ENCODE results near the gene CEP95. TPM values are rescaled to one million over a fixed set of nuclear protein-coding genes. Genes with fewer than 3 reads are reported as not detected.
A peak's percentile ranks its signal among the peaks of the same experiment; 100 is the strongest.

Gene CEP95
- total RNA-seq, 1 experiment from 2014 or later = 57.2 TPM

DNA sequence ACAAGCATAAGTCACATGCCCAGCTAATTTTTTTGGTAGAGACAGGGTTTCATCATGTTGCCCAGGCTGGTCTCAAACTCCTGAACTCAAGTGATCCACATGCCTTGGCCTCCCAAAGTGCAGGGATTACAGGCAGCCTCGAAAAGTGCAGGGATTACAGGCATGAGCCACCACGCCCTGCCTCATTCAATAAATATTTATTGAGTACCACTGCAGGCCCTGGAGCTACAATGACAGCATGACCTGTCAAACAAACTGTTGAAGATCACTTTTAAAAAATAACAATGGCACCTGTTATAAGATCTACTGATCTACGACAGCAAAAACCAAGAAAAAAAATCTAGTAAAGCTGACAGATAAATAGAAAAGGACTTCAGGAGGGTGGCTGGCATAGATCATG is 76.3 kb downstream of the CEP95 start:
- BruUV-seq (replicated peaks) = no TSS peak
- no peaks in the 10 kb centered on the region for H3K4me1 Mint-ChIP-seq (ENCODE audit: insufficient read depth, unreplicated experiment)
- H3K27ac Mint-ChIP-seq (ENCODE audit: low read depth, unreplicated experiment) = no peak overlapping the region

DNA sequence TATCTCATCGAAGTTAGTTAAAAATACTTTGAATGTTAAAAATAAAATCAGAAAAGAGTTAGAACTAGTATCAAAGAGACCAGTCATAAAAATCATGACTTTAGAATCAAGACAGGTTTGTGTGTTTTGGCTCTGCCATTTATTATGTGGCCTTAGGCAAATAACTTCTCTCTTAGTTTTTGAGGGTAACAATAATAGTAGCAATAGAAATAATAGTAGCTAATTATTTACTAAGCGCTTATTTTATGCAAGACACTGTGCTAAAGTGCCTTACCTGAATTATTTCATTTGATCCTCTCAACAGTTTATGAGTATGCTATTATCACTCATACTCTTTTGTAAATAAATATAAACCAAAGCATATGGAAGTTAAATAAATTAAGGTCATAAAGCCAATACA is 78.4 kb downstream of the CEP95 start:
- intact Hi-C loops (cut with micrococcal nuclease) = no loop called here
- Mint-ChIP-seq H3K27ac (ENCODE audit: low read depth, unreplicated experiment) (no peak overlapping the region), H3K27me3 (ENCODE audit: insufficient read depth, unreplicated experiment) (no peaks in the 10 kb centered on the region), H3K9me3 (ENCODE audit: unreplicated experiment) (no peaks in the 10 kb centered on the region), H3K4me3 (ENCODE audit: unreplicated experiment) (no peak overlapping the region), H3K36me3 (ENCODE audit: insufficient read depth, unreplicated experiment) (peaks cover 51% of the 10 kb centered on the region), H3K4me1 (ENCODE audit: insufficient read depth, unreplicated experiment) (no peaks in the 10 kb centered on the region)
- DNase-seq (ENCODE audit: unreplicated experiment) = no peak
- CTCF ChIA-PET = no interaction called here
- BruUV-seq (replicated peaks) = no TSS peak
- TF ChIP-seq, protein P1, sequence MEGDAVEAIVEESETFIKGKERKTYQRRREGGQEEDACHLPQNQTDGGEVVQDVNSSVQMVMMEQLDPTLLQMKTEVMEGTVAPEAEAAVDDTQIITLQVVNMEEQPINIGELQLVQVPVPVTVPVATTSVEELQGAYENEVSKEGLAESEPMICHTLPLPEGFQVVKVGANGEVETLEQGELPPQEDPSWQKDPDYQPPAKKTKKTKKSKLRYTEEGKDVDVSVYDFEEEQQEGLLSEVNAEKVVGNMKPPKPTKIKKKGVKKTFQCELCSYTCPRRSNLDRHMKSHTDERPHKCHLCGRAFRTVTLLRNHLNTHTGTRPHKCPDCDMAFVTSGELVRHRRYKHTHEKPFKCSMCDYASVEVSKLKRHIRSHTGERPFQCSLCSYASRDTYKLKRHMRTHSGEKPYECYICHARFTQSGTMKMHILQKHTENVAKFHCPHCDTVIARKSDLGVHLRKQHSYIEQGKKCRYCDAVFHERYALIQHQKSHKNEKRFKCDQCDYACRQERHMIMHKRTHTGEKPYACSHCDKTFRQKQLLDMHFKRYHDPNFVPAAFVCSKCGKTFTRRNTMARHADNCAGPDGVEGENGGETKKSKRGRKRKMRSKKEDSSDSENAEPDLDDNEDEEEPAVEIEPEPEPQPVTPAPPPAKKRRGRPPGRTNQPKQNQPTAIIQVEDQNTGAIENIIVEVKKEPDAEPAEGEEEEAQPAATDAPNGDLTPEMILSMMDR (IDR thresholded peaks at IDR 0.05; ENCODE audit: unreplicated experiment) = no peak
- POLR2A ChIA-PET = interaction anchor here (1.1 kb wide), 1 partner anchor 9 kb away, joined by 3 read pairs; no protein-coding TSS in a partner anchor

More for the DNA sequence above, 76.3 kb downstream of the CEP95 start:
- POLR2A ChIA-PET = interaction anchor here (1.2 kb wide), 1 partner anchor 66 kb away, joined by 3 read pairs; no protein-coding TSS in a partner anchor
- no peaks in the 10 kb centered on the region for H3K9me3 Mint-ChIP-seq (ENCODE audit: unreplicated experiment)
- CTCF ChIA-PET = interaction anchor here (0.7 to 1.5 kb wide), 3 partner anchors 11 to 273 kb away, joined by 4 read pairs; no protein-coding TSS in a partner anchor
- no peak overlapping the region for H3K4me3 Mint-ChIP-seq (ENCODE audit: unreplicated experiment)
- TF ChIP-seq, protein P1 (IDR thresholded peaks at IDR 0.05; ENCODE audit: unreplicated experiment) = no peak
- no peaks in the 10 kb centered on the region for H3K27me3 Mint-ChIP-seq (ENCODE audit: insufficient read depth, unreplicated experiment)
- DNase-seq (ENCODE audit: unreplicated experiment) = no peak
- peaks cover 60% of the 10 kb centered on the region for H3K36me3 Mint-ChIP-seq (ENCODE audit: insufficient read depth, unreplicated experiment)
- intact Hi-C loops (cut with micrococcal nuclease) = no loop called here

Small RNAs within 50 kb of the gene (microRNA-seq; reads per million reads assigned to microRNA genes)
- 4.4 reads per million, percentile 32 among the genes with 10 or more reads in this experiment for gene MIR3064
- not detected for gene MIR5047

Other genes starting within 250 kb of the CEP95 start
- 33.7 and 42.2 TPM in 2 replicates for gene TEX2, start 243.7 kb upstream of the CEP95 start, total RNA-seq (2022)
- gene PECAM1, start 116.1 kb upstream of the CEP95 start, total RNA-seq (2022) = 0.12 and 0.23 TPM in 2 replicates
- 9.8 and 15.8 TPM in 2 replicates for gene MILR1, start 57.9 kb upstream of the CEP95 start, total RNA-seq (2022)
- 27.5 and 29.4 TPM in 2 replicates for gene POLG2, start 9.9 kb upstream of the CEP95 start, total RNA-seq (2022)
- gene DDX5, start 688 bp upstream of the CEP95 start, total RNA-seq (2022) = 832 and 905 TPM in 2 replicates
- 49.2 and 55.8 TPM in 2 replicates for gene SMURF2, start 155.3 kb downstream of the CEP95 start, total RNA-seq (2022)

All from MCF 10A (cell line).